NCI-H146 treated with DMSO at 0.1 percent for 48 hours (cell line): ENCODE data around the gene IMPA2.

Source experiments
- DNase-seq: peaks from one replicate; lab custom pipeline; 2025; ENCODE audit not compliant: unreplicated experiment; lab: John Stamatoyannopoulos, UW

Gene IMPA2

DNA sequence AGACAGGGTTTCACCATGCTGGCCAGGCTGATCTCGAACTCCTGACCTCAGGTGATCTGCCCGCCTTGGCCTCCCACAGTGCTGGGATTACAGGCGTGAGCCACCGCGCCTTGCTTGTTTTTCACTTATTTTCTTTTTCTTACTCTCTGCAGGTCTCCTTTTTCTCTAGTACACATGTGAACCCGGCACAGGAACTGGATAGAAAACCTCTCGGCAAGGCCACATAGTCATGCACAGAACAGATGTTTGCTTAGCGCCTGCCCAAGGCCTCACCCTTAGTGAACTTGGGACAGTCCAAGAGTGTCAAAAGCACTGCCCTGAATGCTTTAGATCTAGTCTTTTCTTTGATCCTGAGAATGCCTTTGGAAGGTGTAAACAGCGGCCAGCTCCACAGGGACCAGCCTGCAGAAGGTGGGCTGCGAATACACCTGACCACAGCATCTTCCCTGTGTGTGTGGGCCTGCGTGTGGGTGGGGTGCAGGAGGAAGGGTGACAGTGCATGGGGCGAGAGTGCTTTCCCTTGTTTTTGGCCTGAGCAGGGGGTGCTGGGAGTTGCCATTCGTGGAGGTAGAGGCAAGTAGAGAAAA is 27.0 kb downstream of the IMPA2 start:
- DNase-seq, result no peak

DNA sequence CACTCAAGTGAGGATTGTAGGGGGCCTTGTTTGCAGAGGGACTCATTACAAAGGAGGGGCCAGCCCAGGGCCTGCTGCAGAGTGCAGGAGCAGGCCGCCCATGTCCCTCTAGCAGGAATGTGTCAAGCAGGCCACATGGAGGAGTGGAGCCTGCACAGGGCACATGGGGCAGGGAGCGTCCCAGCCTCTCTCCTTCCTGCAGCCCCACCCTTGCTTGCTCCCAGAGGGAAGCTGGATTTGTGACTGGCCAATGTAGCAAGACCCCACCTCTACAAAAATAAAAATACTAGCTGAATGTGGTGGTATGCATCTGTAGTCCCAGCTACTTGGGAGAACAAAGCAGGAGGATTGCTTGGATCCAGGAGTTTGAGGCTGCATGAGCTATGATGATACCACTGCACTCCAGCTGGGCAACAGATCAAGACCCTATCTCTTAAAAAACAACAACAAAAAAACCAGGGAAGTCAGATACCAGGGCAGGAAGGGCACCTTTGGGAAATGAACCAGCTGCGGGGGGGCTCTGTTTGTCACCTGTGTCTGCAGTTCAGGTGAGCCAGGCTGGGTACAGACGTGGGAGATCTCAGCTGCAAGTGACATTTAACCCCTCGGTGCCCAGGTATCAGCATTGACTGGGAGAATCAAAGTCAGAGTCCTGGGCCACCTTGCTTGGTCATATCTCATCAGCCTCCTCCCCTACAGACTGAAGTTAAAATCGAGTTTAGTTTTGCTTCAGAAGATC is 27.7 kb downstream of the IMPA2 start:
- DNase-seq, result no peak

DNA sequence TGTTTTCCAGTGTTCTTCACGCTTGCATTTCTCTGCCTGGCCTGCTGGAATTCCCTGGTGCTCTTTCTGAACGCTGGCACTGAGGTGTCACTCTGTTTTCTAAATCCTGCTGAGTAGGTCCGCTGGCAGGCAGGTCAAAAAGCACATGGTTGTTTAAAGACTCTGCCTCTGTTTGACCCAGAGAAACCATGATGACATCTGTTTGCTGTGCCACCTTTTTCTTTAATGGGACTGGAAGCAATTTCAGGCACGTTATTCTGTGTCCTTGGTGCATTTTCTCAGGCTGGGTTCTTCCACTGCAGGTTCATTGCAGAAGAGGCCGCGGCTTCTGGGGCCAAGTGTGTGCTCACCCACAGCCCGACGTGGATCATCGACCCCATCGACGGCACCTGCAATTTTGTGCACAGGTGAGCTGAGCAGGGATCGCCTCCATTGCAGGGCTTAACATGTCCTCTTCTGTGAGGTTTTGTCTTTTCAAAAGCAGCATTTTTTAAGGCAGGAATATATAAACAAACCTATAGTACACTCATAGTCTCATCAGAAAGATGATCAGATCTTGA is 28.4 kb downstream of the IMPA2 start:
- DNase-seq, result no peak

- no peak for DNase-seq
These were observed 29.0 kb downstream of the IMPA2 start for GRCh38 chr18:12010187-12010802.

DNA sequence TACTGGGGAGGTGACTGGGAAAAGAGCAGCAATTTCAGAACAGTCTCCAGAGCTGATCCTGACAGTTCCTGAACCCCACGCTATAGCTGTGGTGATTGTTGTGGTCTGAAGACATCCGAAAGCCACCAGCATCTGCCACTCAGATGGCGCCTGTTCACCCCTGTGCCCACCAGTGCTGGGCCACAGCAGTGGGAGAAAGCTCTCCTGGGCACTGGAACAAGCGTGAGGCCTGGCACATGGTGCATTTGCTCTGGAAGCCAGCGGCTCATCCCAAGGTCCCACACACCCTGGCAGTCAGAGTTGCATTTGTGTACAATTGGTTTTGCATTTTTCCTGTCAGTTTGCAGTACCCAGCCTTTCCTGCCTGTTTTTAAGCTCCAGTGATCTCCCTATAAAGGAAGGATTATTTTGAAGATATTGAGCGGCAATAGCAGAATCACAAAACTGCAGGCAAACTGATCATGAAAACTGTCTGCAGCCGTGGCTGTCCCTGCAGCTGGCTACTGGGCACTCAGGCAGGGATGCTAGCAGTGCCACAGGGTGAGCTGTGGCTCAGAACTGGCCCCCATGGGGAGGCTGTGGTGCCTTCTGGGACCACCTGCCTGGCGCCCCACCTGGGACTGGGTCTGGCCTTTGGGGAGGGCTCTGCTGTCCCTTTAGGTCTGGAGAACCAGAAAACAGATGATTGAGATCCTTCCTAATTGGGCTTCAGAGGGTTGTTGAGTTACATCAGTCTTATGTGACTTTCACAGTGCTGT is 30.1 kb downstream of the IMPA2 start:
- no peak for DNase-seq

DNA sequence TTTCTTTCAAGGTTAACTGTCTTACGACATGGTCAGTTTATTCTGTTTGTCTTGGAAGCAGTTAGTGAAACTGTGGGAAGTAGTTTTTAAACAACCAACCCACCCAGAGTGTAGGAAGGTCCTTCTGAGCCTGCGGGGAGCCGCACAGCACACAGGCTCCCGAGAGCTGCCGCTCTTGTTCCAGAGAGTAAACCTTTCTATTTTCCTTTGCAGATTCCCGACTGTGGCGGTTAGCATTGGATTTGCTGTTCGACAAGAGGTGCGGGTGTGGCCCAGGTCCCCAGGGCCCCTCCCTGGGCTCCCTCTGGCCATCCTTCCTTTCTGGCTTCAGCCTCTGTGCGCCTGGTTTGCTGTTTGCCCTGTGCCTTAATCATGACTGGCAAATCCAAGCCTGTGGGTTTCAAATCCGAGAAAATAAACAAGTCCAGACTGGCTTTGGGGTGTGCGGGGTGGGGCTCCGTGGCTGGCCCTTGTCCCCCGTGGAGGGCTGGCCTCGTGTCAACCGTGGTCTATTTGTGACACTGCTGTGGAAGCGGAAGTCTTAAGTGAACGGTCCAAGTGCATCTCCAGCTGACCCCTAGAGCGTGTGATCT is 30.7 kb downstream of the IMPA2 start:
- DNase-seq, result no peak

- no peak for DNase-seq
These were observed 31.4 kb downstream of the IMPA2 start for GRCh38 chr18:12012697-12013096.

GRCh38 chr18:12013186-12013916 is 32.0 kb downstream of the IMPA2 start:
- DNase-seq, result no peak

GRCh38 chr18:12014086-12014485 is 32.8 kb downstream of the IMPA2 start:
- DNase-seq, result no peak

DNA sequence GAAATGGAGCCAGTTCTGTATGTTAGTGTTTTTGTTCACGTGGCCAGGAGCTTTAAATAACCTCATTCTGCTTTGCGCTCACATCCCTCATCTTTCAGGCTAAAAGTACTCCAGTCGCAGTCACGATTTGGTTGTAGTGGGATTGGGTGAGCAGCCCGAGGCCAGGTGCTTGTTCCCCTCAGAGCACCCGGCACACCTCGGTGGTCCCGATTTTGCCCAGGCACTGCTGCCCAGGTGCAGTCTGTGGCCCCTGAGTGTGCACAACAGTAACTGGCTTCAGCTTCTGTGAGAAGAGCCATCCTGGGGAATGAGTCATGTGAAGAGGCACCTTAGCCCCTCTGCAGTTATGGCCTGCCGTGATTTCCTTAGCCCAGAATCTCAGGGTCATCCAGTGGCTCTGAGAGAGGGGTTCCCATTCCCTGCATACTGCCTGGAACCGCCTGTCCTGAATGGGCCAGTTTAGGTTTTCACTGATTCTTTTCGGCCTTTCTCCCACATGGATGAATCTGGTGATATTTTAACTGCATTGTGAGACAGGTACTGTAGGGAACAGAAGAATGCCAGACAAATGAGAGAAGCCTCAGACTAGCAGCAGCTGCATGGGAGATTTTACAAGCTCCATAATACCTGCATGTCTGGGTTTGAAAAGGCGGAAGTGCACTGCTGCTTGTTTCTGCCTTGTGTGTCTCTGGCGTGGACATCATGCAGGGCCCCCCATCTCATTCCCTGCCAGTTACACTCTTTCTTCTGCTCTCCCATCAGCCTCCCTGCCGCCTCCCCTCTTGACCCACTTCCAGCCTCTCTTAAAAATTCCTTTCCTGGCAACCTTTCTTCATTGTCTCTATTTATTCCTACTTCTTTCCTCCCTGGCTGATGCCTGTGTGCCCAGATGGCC is 33.5 kb downstream of the IMPA2 start:
- DNase-seq, result no peak

- no peak for DNase-seq
These were observed 34.2 kb downstream of the IMPA2 start for GRCh38 chr18:12015416-12016062.

DNA sequence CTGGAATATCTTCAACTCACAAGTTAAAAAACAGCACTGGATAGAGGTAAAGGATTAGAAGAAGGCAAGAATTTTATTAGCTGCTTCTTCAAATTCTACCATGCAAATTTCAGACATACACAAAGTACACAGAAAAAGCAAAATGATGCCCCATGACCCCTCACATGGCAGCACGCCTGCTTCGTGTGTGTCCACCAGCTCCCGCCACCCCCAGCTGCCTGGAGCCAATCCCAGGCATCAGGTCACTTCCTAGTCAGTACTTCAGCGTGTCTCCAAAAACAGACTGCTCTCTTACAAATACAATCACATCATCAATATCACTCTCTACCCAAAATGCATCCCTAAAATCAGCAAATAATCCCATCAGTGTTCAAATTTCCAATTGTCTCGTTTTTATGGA is 35.8 kb downstream of the IMPA2 start:
- no peak for DNase-seq

GRCh38 chr18:12018861-12019260 is 37.6 kb downstream of the IMPA2 start:
- no peak for DNase-seq

DNA sequence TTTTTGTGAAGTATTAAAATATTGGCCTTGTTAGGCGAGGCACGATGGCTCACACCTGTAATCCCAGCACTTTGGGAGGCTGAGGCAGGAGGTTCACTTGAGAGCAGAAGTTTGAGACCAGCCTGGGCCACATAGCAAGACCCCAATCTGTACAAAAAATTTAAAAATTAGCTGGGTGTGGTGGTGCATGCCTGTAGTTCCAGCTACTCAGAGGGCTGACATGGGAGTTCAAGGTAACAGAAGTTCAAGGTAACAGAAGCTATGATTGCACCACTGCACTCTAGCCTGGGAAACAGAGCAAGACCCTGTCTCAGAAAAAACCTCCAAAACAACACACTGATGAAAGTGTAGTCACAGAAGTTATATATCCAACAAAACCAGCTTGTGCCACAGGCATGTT is 39.8 kb downstream of the IMPA2 start:
- DNase-seq, result no peak

- DNase-seq, result no peak
These were observed 40.3 kb downstream of the IMPA2 start for GRCh38 chr18:12021596-12021995.

- no peak for DNase-seq
These were observed 42.1 kb downstream of the IMPA2 start for GRCh38 chr18:12023375-12023774.

DNA sequence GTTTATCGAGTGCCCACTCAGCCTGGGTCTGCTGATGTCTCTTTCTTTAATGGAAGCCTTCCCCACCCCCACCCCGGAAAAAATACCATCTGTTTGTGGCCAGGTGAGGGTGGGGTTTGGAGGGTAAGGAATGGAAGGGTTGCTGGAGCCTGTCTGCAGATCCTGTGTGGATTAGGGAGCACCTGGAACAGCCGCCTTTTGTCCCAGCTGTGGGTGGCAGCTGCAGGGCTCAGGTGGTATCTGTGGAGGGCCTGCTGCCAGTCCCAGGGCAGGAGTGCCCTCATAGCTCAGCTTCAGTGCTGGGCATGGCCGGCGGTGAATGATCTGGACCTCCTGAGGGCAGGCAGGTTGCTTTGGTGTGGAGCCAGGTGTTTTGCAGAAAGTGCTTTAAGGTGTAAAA is 45.3 kb downstream of the IMPA2 start:
- DNase-seq, result no peak

GRCh38 chr18:12027046-12027445 is 45.7 kb downstream of the IMPA2 start:
- DNase-seq, result no peak

DNA sequence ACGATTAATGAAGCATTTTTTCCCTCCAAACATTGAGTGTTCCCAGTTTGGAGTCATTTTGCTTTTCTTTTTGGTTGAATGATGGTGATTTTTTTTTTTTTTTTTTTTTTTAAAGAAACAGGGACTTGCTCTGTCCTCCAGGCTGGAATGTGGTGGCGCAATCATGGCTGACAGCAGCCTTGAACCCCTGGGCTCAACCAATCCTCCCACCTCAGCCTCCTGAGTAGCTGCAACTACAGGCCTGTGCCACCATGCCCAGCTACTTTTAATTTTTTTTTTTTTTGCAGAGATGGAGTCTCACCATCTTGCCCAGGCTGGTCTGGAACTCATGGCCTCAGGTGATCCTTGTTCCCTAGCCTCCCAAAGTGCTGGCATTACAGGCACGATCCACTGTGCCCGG is 46.2 kb downstream of the IMPA2 start:
- no peak for DNase-seq
